ENCODE measurements around the gene ST8SIA1.
"Not testable (repeated sequence)": the region's sequence is repeated elsewhere in the genome, so short reads cannot be mapped to it uniquely, and the experiment has no call there.

ST8SIA1 gene, protein sequence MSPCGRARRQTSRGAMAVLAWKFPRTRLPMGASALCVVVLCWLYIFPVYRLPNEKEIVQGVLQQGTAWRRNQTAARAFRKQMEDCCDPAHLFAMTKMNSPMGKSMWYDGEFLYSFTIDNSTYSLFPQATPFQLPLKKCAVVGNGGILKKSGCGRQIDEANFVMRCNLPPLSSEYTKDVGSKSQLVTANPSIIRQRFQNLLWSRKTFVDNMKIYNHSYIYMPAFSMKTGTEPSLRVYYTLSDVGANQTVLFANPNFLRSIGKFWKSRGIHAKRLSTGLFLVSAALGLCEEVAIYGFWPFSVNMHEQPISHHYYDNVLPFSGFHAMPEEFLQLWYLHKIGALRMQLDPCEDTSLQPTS

DNA sequence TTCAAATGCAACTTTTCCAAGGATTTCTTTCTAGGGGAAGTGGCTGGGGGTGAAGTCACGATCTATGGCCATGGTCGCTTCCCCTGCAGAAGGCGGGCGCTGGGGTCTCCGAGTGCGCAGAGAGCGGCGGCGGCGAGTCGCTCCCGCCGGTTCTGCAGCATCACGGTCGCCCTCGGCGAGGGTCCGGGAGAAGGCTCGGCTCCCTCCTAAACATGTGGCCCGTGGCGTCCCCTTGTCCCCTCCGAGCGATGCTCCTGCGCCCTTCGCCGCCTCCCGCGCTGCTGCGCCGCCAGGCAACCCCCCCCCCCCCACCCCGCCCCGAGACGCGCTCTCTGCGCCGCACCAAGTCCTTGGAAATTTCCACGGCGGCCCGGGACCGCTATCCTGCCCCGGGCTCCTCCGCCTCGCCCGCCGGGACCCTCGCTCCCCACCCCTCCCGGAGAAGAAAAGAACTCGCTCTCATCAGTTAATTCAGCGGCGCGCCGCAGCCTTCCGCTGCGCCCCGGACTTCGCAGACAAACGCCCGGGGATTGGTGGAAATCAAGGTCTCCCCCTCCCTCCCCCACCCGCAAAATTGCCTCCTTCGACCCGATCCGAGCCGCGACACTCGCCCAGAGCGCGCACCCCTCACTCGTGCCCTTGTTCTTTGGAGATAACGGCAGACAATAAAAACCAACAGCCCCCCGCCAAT is at the start of gene ST8SIA1:
TSS of gene ST8SIA1 (minus strand) at position 298 of the 691 bp plus-strand sequence. CDS start 475 bp downstream, outside the sequence.
- DNase-seq = no peak

- no peak for DNase-seq
Observed at GRCh38 chr12:22380031-22380430, 45.5 kb upstream of the ST8SIA1 start.

DNA sequence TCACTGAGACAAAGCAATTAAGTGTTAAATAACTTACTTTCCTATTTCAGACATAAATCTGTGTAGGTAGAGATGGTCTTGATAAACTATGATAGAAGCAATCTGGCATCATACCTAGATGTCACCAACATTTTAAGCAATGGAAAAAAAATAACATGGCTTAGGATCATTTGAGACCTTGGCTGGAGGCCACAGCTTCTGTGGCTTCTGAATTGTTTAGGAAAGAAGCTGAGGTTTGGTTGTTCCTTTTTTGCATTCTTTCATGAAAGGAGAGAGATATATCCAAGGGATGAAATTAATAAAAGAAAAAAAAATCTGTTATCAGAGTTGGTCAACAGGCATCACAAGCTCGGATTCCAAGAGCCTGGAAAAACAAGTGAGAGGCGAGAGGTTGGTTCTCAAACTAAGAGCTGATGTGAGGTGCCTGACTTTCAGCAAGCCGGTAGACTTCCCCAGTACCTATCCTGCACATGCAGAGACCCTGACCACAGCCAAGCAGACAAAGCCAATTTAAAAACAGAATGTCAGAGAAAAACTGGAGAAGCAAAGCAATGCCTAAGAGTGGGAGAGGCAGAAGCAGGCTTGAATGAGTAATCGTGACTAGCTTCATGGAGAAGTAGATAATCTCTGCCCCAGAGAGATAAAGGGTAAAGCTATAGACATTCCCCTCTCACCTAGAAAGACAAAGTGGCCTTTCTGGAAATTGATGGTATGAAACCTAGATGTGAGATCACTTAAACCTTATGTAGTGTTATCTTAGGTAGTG is 43.4 kb upstream of the ST8SIA1 start:
- no peak for DNase-seq

DNA sequence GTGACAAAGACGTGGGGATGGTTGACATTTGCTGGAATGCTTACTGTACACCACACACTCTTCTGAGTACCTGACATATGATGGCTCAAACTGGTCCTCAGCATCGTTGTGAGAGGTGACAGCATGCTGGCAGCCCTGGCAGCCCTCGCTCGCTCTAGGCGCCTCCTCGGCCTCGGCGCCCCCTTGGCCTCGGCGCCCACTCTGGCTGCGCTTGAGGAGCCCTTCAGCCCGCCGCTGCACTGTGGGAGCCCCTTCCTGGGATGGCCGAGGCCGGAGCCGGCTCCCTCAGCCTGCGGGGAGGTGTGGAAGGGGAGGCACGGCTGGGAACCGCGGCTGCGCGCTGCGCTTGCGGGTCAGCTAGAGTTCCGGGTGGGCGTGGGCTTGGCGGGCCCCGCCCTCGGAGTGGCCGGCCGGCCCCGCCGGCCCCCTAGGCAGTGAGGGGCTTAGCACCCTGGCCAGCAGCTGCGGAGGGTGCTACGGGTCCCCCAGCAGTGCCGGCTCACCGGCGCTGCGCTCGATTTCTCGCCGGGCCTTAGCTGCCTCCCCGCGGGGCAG is 42.2 kb upstream of the ST8SIA1 start:
- not testable (repeated sequence) for DNase-seq

GRCh38 chr12:22374508-22374907 is 40.0 kb upstream of the ST8SIA1 start:
- DNase-seq = no peak

DNA sequence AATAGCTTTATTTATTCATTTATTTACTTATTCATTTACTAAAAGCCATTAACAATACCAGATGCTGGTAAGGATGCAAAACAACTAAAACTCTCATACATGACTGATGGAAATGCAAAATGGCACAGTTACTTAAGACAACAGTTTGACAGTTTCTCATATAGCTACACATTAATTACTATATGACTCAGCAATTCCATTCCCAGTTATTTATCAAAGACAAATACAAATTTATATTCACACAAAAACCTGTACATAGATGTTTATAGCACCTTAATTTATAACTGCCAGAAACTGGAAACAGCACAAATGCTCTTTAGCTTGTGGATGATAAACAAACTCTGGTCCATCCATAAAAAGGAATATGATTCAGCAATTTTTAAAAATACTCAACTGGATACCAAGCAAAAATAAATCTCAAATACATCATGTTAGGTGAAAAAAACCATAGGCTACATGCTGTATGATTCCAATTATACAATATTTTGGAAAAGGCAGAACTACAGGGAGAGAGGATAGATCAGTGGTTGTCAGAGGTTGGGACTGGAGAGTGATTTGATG is 37.9 kb upstream of the ST8SIA1 start:
- DNase-seq = no peak

DNA sequence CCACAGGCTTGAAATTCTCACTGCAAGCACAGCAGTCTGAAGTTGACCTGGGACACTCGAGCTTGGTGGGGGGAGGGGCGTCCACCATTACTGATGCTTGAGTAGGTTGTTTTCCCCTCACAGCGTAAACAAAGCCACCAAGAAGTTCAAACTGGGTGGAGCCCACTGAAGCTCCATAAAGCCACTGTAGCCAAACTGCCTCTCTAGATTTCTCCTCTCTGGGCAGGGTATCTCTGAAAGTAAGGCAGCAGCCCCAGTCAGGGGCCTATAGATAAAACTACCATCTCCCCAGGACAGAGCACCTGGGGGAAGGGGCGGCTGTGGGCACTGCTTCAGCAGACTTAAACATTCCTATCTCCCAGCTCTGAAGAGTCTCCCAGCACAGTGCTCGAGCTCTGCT is 31.7 kb upstream of the ST8SIA1 start:
- no peak for DNase-seq

DNA sequence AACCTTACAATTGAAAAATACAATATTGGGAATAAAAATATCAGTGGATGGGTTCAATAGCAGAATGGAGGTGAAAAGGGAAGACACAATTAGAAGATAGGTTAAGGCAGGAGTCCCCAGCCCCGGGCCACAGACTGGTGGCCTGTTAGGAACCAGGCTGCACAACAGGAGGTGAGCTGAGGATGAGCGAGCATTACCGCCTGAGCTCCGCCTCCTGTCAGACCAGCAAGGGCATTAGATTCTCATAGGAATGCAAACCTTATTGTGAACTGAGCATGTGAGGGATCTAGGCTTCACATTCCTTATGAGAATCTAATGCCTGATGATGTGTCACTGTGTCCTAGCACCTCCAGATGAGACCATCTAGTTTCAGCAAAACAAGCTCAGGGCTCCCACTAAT is 27.3 kb upstream of the ST8SIA1 start:
- no peak for DNase-seq

DNA sequence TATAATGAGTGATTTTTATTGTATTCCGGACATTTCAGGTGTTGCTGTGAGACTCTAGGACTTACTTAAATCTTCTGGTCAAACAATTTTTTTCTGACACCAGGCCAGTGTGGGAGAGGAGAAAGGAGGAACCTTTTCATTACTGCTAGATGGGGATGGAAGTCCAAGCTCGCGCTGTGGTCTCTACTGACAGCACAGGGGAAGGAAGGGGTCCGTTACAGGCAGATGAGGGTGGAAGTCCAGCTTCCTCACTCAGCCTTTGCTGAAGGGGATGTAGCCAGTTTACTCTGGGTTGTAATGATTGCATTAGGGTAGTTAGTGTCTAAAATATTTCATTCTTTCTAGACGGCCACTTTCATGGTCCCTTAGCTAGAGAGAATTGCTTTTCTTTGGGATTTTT is 26.3 kb upstream of the ST8SIA1 start:
- no peak for DNase-seq

GRCh38 chr12:22357531-22357930 is 23.0 kb upstream of the ST8SIA1 start:
- DNase-seq = no peak

GRCh38 chr12:22356231-22356630 is 21.7 kb upstream of the ST8SIA1 start:
- DNase-seq = no peak

DNA sequence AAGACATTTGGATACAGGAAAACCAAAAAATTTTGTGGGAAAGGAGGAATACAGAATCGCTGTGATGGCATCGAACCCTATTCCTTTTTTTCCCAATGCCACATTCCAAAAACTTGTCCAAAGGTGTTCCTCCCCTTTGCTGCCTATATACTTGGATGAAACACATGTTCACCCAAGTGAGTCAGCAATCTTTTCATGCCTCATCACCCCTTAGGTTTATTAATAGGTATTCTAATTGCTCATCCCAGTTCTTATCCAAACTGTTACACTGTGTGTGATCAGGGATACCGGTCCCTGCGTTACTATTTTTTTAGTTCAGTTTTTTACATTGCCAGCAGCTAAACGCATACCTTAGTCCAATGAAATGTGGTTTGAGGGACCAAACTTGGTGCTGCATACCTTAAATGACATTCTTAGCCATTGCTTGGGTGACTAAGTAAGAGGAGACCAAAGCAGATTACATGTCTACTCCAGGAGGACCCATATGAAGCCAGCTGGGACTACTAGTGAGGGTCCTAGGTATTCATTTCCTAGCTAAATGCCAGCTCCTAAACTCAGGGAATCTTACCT is 20.6 kb upstream of the ST8SIA1 start:
- DNase-seq = no peak

GRCh38 chr12:22353615-22354325 is 19.3 kb upstream of the ST8SIA1 start:
- no peak for DNase-seq

- no peak for DNase-seq
Observed at GRCh38 chr12:22350886-22351285, 16.4 kb upstream of the ST8SIA1 start.

DNA sequence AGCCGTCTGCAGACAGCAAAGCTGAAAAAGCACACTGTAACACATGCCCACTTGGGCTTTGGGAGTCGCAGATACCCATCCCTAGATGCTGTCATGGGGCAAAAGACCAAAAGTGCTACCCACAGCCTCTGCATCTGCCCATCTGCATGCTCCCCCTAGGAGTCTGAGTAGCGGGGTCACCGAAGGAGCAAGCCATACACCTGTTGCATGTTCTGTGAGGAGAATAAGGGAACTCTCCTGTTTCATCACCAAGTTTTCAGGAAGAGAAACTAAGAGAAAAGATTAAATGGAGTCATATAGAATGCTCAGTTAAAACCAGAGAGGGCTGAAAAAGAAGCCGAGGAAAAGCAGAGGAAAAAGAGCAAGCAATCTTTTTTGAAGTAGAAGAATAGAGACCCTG is 13.7 kb upstream of the ST8SIA1 start:
- no peak for DNase-seq

DNA sequence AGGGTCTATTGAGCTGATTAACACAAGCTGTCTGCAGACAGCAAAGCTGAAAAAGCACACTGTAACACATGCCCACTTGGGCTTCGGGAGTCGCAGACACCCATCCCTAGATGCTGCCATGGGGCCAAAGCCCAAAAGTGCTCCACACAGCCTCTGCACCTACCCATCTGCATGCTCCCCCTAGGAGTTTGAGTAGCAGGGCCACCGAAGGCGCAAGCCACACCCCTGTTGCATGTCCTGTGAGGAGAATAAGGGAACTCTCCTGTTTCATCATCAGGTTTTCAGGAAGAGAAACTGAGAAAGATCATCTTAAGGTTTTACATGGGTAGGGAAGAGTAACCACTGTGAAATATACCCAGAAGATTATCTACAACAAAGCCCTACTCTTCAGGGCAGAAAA is 5.6 kb upstream of the ST8SIA1 start:
- DNase-seq = no peak

- DNase-seq = no peak
Observed at GRCh38 chr12:22339691-22340090, 5.2 kb upstream of the ST8SIA1 start.

- DNase-seq = no peak
Observed at GRCh38 chr12:22335794-22336166, 1.3 kb upstream of the ST8SIA1 start.

DNA sequence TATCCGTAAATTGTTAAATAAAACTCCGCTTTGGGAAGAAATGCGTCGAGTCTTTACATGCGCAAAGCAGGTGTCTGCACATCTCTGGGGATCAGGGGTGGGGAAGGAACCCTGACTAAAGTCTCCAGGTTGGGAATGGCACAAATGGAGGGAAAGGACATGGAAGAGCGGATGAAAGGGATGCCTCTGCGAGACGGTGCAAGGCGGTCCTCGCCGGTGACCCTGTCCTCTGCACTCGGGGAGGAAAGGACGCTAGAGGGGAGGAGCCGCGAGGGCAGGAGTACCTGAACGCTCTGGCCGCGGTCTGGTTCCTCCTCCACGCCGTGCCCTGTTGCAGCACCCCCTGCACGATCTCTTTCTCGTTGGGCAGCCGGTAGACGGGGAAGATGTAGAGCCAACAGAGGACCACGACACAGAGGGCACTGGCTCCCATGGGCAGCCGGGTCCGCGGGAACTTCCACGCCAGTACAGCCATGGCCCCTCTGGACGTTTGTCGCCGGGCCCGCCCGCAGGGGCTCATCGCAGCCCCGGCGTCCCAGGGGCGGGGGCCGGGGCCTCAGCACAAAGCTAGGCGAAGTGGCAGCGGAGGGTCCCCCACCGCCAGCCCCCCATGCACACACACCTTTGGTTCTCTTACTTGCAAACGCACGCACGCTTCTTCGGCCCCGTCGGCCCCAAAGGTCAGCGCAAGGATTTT is 646 bp downstream of the ST8SIA1 start:
- no peak for DNase-seq

DNA sequence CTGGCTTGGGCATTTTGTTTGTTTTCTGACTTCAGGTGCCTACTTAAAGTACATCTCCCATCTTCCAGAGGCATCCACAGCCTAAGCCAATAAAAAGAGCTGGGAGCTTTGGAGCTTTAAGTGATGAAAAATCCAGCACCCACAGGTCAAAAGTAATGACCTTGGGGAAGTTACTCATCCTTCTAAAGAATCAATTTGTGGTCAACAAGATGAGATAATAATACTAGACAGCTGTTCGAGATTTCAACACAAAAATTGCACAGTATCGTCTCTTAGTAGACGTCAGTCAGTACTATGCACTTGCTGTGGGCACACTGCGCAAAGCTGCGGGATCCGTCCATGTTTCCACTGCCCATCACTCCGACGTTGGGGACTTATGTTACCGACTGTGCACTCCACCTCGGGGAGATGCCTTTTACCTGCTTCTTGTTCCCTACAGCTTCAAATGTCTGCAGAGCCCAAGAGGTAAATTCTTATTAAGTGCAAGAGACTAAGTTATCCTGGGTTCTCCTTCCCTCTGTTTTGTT is 1.3 kb downstream of the ST8SIA1 start:
- no peak for DNase-seq

DNA sequence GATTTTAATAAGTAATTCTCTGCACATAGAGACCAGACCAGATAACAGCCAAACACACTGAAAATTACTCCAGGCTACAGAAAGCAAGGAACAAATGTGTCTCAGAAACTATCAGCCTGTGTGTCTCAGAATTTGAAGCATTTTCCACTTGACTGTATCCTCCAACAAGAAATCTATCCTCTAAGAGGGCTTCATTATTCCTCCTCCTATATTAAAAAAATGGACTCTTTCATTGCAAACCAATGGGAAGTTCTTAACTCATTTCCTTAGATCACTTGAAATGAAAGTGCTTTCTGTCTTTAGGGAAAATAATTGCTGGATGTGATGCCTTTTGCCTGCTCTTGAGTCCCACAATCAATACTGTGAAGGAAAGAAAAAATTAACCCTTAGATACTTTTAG is 2.3 kb downstream of the ST8SIA1 start:
- no peak for DNase-seq

All from GOT3 (cell line).